Uterine smooth muscle cell (primary cell): ENCODE results near the gene C12orf75. TPM values are rescaled to one million over a fixed set of nuclear protein-coding genes. Genes with fewer than 3 reads are reported as not detected.

Experiments
- total RNA-seq: library from RNA; depleted of rRNA; stranded (reverse); fragments of >200 nt; gene quantifications from 2 replicates; pipeline ENCODE4 v1.2.3, GENCODE V29; 2014

C12orf75 gene
- 239 and 337 TPM in 2 replicates for total RNA-seq

GRCh38 chr12:105330283-105330930, at the start of gene C12orf75:
TSS of gene C12orf75 (plus strand) at chr12:105330691. CDS start at chr12:105330892, 201 bp downstream.

Other genes starting within 250 kb of the C12orf75 start
- 62.8 and 79.4 TPM in 2 replicates for gene ALDH1L2, start 246.2 kb upstream of the C12orf75 start, total RNA-seq
- gene WASHC4, start 223.0 kb upstream of the C12orf75 start, total RNA-seq, result 112 and 130 TPM in 2 replicates
- gene APPL2, start 94.5 kb upstream of the C12orf75 start, total RNA-seq, result 76.8 and 80.9 TPM in 2 replicates